Right ventricle myocardium superior (tissue), 1 donor: Measurements from ENCODE around the gene EXO1. TPM values are rescaled to one million over a fixed set of nuclear protein-coding genes. Genes with fewer than 3 reads are reported as not detected.

Experiments
- ATAC-seq: fragments of 200-7000 bp; cut with Tn5 transposase; one replicate; pipeline ENCODE4 v1.9.1; 2020; ENCODE audit warnings: mild to moderate bottlenecking; ENCODE audit not compliant: poor library complexity
- DNase-seq: peaks from one replicate; pipeline ENCODE4 v3.0.0-alpha.2; 2020
- intact Hi-C: fragments of 100-400 bp; cut with DNase I; formaldehyde crosslinking; loops from one replicate; pipeline ENCODE4 v1.11.2; 2022
- total RNA-seq: library from RNA; stranded (reverse); fragmentation: NEBNext Ultra II Directional; extraction: Animal tissue kit (Norgen Biotek cat#: 25700); gene quantifications from one replicate; pipeline ENCODE4 v1.2.1, GENCODE V29; 2021
- donor health status: DM: no; HTN: yes; CAD: no; lungs with severe emphysema.

The EXO1 gene
- total RNA-seq, 1 donor from 2014 or later, result 0.62 TPM

DNA sequence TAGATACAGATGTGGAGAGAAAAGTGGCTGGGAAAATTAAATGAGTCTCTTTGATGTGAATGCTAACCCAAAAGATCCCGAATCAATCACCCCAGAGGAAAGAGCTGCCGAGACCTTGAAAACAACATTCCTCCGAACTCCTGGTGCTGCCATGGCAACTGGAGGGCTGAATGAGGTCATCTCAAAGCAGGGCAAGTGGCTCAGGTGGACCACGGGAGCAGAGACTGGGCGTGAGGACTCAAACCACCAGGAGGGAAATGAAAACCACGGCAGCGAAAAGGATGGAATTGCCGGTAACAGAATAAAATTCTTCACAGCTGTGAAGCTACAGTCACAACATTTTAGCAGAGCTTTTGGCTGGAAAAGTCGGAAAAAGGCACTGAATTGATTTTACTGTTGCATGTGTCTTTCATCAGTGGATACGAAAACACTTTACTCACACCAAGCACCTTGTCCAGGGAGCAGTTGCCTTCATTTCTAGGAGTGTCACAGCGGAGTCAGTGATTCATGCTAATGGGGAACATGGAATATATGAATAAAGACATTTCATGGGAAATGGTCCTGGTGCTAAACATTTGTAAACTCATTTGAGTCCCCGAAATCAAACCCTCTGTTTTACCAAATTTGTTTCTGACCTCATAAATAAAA is 86.3 kb downstream of the EXO1 start:
- DNase-seq (no peak), ATAC-seq (no peak)
- intact Hi-C loops, result no loop called here

DNA sequence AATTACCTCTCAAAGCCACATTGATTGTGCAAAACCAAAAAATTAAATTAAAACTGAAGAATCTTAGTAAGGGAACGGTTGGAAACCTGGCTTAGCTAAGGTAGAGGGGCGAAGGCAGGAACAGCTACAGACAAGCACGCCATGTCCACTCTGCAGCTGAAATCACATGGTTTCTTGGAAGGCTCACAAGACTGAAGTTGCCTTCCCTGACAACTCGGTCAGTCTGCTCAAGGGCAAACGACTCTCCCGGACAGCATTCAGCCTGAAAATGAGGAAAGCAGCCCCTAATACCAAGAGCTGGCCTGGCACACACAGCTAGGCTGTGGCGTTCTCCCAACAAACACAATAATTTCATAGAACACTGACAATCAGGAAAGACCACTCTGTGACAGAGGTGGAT is 86.9 kb downstream of the EXO1 start:
- ATAC-seq, result no peak
- no peak for DNase-seq
- intact Hi-C loops, result no loop called here

Other genes starting within 250 kb of the EXO1 start
- 6.6 TPM for gene CHML, start 207.8 kb upstream of the EXO1 start, total RNA-seq
- 5.2 TPM for gene OPN3, start 207.8 kb upstream of the EXO1 start, total RNA-seq
- not detected for gene WDR64, start 195.9 kb upstream of the EXO1 start, total RNA-seq
- gene BECN2, start 109.6 kb downstream of the EXO1 start, total RNA-seq, result not detected
- 0.24 TPM for gene MAP1LC3C, start 150.9 kb downstream of the EXO1 start, total RNA-seq